HEK293 (cell line): Measurements from ENCODE around the gene EIF4EBP2.
A peak's percentile ranks its signal among the peaks of the same experiment; 100 is the strongest.

ENCODE experiments used
- CTCF ChIP-seq: fragments of 450-650 bp; formaldehyde crosslinking; IDR thresholded peaks from 2 replicates; pipeline ENCODE4 v1.5.1; 2016; ENCODE audit warnings: missing biosample characterization, missing genetic modification characterization
- MEIS1 ChIP-seq: sonication (generic); formaldehyde crosslinking; IDR thresholded peaks from 2 replicates; pipeline ENCODE4 v1.8.1; 2022; ENCODE audit warnings: missing genetic modification reagents, mild to moderate bottlenecking, borderline replicate concordance
- PRDM1 ChIP-seq: fragments of 450-650 bp; formaldehyde crosslinking; IDR thresholded peaks from 2 replicates; pipeline ENCODE4; 2016; ENCODE audit warnings: missing biosample characterization, missing genetic modification characterization
- ZBTB10 ChIP-seq: fragments of 450-650 bp; formaldehyde crosslinking; IDR thresholded peaks from 2 replicates; pipeline ENCODE4 v1.5.1; 2016; ENCODE audit warnings: missing biosample characterization, missing genetic modification characterization
- ZBTB17 ChIP-seq: fragments of 450-650 bp; formaldehyde crosslinking; IDR thresholded peaks from 2 replicates; pipeline ENCODE4 v1.5.1; 2016; ENCODE audit warnings: missing biosample characterization, missing genetic modification characterization
- ZEB2 ChIP-seq: fragments of 450-650 bp; formaldehyde crosslinking; IDR thresholded peaks from 2 replicates; pipeline ENCODE4 v1.5.1; 2016; ENCODE audit warnings: missing biosample characterization, missing genetic modification characterization
- ZFHX2 ChIP-seq: fragments of 450-650 bp; formaldehyde crosslinking; conservative IDR thresholded peaks from 2 replicates; pipeline ENCODE4 v1.5.1; 2016; ENCODE audit warnings: missing biosample characterization, missing genetic modification characterization
- ZNF274 ChIP-seq, 2 experiments: fragments of 200-500 bp in 1 of 2; fragments of 450-650 bp in 1 of 2; sonication (Bioruptor generic) in 1 of 2; formaldehyde crosslinking in 1 of 2; IDR thresholded peaks; 2 replicates each; pipeline versions ENCODE4 v1.5.1 to v1.6.1; 2014 to 2016; ENCODE audit warnings: borderline replicate concordance in 1 of 2, inconsistent platforms in 1 of 2, low read length in 1 of 2, missing biosample characterization in 1 of 2, missing genetic modification characterization in 1 of 2
- ZNF510 ChIP-seq: fragments of 450-650 bp; formaldehyde crosslinking; IDR thresholded peaks from 2 replicates; pipeline ENCODE4 v1.5.1; 2018; ENCODE audit warnings: mild to moderate bottlenecking, missing genetic modification characterization, missing biosample characterization; ENCODE audit not compliant: insufficient replicate concordance
- TF ChIP-seq, protein P1 (sequence below): fragments of 450-650 bp; formaldehyde crosslinking; IDR thresholded peaks from 2 replicates; pipeline ENCODE4 v1.5.1; 2016; ENCODE audit warnings: missing biosample characterization, missing genetic modification characterization

- TF ChIP-seq CTCF (no peak), ZEB2 (tag by site-specific recombination) (no peak), ZBTB10 (tag by site-specific recombination) (no peak), ZNF274 (IDR thresholded peaks at IDR 0.05; ENCODE audit: low read length) (no peak), ZNF274 (tag by site-specific recombination; IDR thresholded peaks at IDR 0.05; ENCODE audit: borderline replicate concordance) (no peak), ZNF510 (tag by site-specific recombination) (no peak), ZBTB17 (tag by site-specific recombination) (no peak), ZFHX2 (peak; percentile 93), MEIS1 (CRISPR knock-in tag) (no peak), PRDM1 (tag by site-specific recombination) (no peak)
- TF ChIP-seq, protein P1, sequence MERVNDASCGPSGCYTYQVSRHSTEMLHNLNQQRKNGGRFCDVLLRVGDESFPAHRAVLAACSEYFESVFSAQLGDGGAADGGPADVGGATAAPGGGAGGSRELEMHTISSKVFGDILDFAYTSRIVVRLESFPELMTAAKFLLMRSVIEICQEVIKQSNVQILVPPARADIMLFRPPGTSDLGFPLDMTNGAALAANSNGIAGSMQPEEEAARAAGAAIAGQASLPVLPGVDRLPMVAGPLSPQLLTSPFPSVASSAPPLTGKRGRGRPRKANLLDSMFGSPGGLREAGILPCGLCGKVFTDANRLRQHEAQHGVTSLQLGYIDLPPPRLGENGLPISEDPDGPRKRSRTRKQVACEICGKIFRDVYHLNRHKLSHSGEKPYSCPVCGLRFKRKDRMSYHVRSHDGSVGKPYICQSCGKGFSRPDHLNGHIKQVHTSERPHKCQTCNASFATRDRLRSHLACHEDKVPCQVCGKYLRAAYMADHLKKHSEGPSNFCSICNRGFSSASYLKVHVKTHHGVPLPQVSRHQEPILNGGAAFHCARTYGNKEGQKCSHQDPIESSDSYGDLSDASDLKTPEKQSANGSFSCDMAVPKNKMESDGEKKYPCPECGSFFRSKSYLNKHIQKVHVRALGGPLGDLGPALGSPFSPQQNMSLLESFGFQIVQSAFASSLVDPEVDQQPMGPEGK: no peak
These were observed 35.0 kb upstream of the EIF4EBP2 start for GRCh38 chr10:70368774-70369482.
